Right lobe of liver (tissue), 4 donors: ENCODE results near the gene TERB1.
A peak's percentile ranks its signal among the peaks of the same experiment; 100 is the strongest.

Experiments
- CTCF ChIP-seq, 4 donors: fragments of 200-600 bp in 3 of 4; fragments of 450-650 bp in 1 of 4; IDR thresholded peaks; one replicate each; pipeline versions ENCODE4 v1.5.1 to v1.8.0; 2016 to 2022; ENCODE audit warnings: antibody characterized with exemption in 4 of 4, mild to moderate bottlenecking in 2 of 4
- POLR2A ChIP-seq: fragments of 450-650 bp; IDR thresholded peaks from one replicate; pipeline ENCODE4 v1.6.1; 2017; ENCODE audit warnings: antibody characterized with exemption, mild to moderate bottlenecking
- donor health status: DM: no; HTN: no; CAD: no.
- donor health status: DM: no; HTN: no; CAD: no.
- donor health status: DM: no; HTN: yes; CAD: no.

GRCh38 chr16:66741169-66741900 is 60.0 kb downstream of the TERB1 start:
- TF ChIP-seq CTCF (IDR thresholded peaks at IDR 0.05) (peak in 1 of 4 donors; percentile 3), POLR2A (no peak)
